HepG2 (cell line): ENCODE results near the gene PSRC1. TPM values are rescaled to one million over a fixed set of nuclear protein-coding genes. Genes with fewer than 3 reads are reported as not detected.

Experiments used
- AGO1 ChIP-seq: fragments of 200-400 bp; formaldehyde crosslinking; IDR thresholded peaks from 2 replicates; pipeline ENCODE4 v1.6.1; 2017; ENCODE audit warnings: mild to moderate bottlenecking, low read depth, low read length, moderate library complexity; ENCODE audit not compliant: poor library complexity, severe bottlenecking
- GATA4 ChIP-seq: sonication (generic); IDR thresholded peaks from 2 replicates; pipeline ENCODE4 v1.6.1; 2016; ENCODE audit warnings: antibody characterized with exemption, low read depth, borderline replicate concordance
- NONO ChIP-seq, 2 experiments: fragments of 450-650 bp in 1 of 2; sonication (generic) in 1 of 2; formaldehyde crosslinking in 1 of 2; IDR thresholded peaks in 1 of 2; conservative IDR thresholded peaks in 1 of 2; 2 replicates each; pipeline versions ENCODE4 v1.6.1 to v1.8.0; 2017 to 2022; ENCODE audit warnings: mild to moderate bottlenecking in 1 of 2, missing genetic modification reagents in 1 of 2, moderate library complexity in 1 of 2
- SMARCE1 ChIP-seq: fragments of 450-650 bp; IDR thresholded peaks from 2 replicates; pipeline ENCODE4 v1.6.1; 2017; ENCODE audit warnings: borderline replicate concordance
- SOX13 ChIP-seq, 3 experiments: fragments of 450-650 bp in 1 of 3; sonication (generic) in 1 of 3; formaldehyde crosslinking in 1 of 3; IDR thresholded peaks in 2 of 3; conservative IDR thresholded peaks in 1 of 3; 2 replicates each; pipeline versions ENCODE4 v1.5.0 to v1.6.1; 2016 to 2020; ENCODE audit warnings: antibody characterized with exemption in 1 of 3, mild to moderate bottlenecking in 1 of 3, missing compliant biosample characterization in 1 of 3, missing genetic modification reagents in 1 of 3, moderate library complexity in 1 of 3
- TCF7L2 ChIP-seq: IDR thresholded peaks from 2 replicates; pipeline ENCODE4 v1.6.1; 2011; ENCODE audit warnings: mild to moderate bottlenecking, low read depth, low read length, moderate library complexity
- ZFP36L1 ChIP-seq: sonication (generic); formaldehyde crosslinking; IDR thresholded peaks from 2 replicates; pipeline ENCODE4 v1.8.0; 2022; ENCODE audit warnings: mild to moderate bottlenecking, missing genetic modification reagents, moderate library complexity
- ZNF362 ChIP-seq: sonication (generic); formaldehyde crosslinking; IDR thresholded peaks from 2 replicates; pipeline ENCODE4 v1.4.0; 2020; ENCODE audit warnings: missing genetic modification reagents, mild to moderate bottlenecking, borderline replicate concordance
- ZNF367 ChIP-seq: sonication (generic); formaldehyde crosslinking; IDR thresholded peaks from 2 replicates; pipeline ENCODE4 v1.4.0; 2020; ENCODE audit warnings: missing genetic modification reagents, borderline replicate concordance
- ZNF510 ChIP-seq: sonication (generic); formaldehyde crosslinking; IDR thresholded peaks from 2 replicates; pipeline ENCODE4 v1.4.0; 2020; ENCODE audit warnings: low read depth, mild to moderate bottlenecking, missing genetic modification reagents
- polyA plus RNA-seq, 8 experiments: library from polyadenylated mRNA; depleted of rRNA in 3 of 8; stranded (reverse) in 7 of 8; unstranded in 1 of 8; fragments of >200 nt; fragmentation: Illumina TruSeq in 4 of 8; extraction: Trizol in 4 of 8; gene quantifications; 2 replicates each; pipeline versions ENCODE4 v1.2.1 to v1.2.3, GENCODE V29; 2011 to 2016; ENCODE audit warnings: low read depth in 4 of 8, missing spikeins in 1 of 8, mixed read lengths in 1 of 8; ENCODE audit not compliant: insufficient read depth in 1 of 8
- total RNA-seq, 5 experiments: library from RNA; depleted of rRNA; stranded (reverse); fragments of >200 nt; fragmentation: Illumina TruSeq; extraction: Trizol; gene quantifications; 2 replicates each; pipeline ENCODE4 v1.2.3, GENCODE V29; 2016; ENCODE audit warnings: low read depth in 1 of 5
- TF ChIP-seq, protein P1 (sequence below): sonication (generic); formaldehyde crosslinking; IDR thresholded peaks from 2 replicates; pipeline ENCODE4; 2020; ENCODE audit warnings: missing genetic modification reagents, mild to moderate bottlenecking, borderline replicate concordance
- TF ChIP-seq, protein P2 (sequence below): sonication (generic); formaldehyde crosslinking; IDR thresholded peaks from 2 replicates; pipeline ENCODE4 v1.4.0; 2020; ENCODE audit warnings: missing genetic modification reagents, borderline replicate concordance
- TF ChIP-seq, protein P3 (sequence below): IDR thresholded peaks from 2 replicates; pipeline ENCODE4 v1.6.1; 2016; ENCODE audit warnings: low read depth, missing genetic modification reagents, missing compliant biosample characterization

Gene PSRC1
- total and polyA plus RNA-seq, 2 of the 13 experiments (the other 11 are each of a cell fraction or from before 2014, with no cell fraction given), result 28.6 to 30.3 TPM

DNA sequence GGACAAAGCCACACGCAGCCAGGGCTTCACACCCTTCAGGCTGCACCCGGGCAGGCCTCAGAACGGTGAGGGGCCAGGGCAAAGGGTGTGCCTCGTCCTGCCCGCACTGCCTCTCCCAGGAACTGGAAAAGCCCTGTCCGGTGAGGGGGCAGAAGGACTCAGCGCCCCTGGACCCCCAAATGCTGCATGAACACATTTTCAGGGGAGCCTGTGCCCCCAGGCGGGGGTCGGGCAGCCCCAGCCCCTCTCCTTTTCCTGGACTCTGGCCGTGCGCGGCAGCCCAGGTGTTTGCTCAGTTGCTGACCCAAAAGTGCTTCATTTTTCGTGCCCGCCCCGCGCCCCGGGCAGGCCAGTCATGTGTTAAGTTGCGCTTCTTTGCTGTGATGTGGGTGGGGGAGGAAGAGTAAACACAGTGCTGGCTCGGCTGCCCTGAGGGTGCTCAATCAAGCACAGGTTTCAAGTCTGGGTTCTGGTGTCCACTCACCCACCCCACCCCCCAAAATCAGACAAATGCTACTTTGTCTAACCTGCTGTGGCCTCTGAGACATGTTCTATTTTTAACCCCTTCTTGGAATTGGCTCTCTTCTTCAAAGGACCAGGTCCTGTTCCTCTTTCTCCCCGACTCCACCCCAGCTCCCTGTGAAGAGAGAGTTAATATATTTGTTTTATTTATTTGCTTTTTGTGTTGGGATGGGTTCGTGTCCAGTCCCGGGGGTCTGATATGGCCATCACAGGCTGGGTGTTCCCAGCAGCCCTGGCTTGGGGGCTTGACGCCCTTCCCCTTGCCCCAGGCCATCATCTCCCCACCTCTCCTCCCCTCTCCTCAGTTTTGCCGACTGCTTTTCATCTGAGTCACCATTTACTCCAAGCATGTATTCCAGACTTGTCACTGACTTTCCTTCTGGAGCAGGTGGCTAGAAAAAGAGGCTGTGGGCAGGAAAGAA, 8.1 kb downstream of the PSRC1 start (continued):
- TF ChIP-seq, protein P1, sequence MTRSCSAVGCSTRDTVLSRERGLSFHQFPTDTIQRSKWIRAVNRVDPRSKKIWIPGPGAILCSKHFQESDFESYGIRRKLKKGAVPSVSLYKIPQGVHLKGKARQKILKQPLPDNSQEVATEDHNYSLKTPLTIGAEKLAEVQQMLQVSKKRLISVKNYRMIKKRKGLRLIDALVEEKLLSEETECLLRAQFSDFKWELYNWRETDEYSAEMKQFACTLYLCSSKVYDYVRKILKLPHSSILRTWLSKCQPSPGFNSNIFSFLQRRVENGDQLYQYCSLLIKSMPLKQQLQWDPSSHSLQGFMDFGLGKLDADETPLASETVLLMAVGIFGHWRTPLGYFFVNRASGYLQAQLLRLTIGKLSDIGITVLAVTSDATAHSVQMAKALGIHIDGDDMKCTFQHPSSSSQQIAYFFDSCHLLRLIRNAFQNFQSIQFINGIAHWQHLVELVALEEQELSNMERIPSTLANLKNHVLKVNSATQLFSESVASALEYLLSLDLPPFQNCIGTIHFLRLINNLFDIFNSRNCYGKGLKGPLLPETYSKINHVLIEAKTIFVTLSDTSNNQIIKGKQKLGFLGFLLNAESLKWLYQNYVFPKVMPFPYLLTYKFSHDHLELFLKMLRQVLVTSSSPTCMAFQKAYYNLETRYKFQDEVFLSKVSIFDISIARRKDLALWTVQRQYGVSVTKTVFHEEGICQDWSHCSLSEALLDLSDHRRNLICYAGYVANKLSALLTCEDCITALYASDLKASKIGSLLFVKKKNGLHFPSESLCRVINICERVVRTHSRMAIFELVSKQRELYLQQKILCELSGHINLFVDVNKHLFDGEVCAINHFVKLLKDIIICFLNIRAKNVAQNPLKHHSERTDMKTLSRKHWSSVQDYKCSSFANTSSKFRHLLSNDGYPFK (CRISPR knock-in tag), result no peak
- TF ChIP-seq SMARCE1, result no peak
- TF ChIP-seq NONO (IDR thresholded peaks at IDR 0.05), result no peak
- TF ChIP-seq NONO (CRISPR knock-in tag; conservative IDR thresholded peaks at IDR 0.05), result peak; percentile 72
- TF ChIP-seq, protein P2, sequence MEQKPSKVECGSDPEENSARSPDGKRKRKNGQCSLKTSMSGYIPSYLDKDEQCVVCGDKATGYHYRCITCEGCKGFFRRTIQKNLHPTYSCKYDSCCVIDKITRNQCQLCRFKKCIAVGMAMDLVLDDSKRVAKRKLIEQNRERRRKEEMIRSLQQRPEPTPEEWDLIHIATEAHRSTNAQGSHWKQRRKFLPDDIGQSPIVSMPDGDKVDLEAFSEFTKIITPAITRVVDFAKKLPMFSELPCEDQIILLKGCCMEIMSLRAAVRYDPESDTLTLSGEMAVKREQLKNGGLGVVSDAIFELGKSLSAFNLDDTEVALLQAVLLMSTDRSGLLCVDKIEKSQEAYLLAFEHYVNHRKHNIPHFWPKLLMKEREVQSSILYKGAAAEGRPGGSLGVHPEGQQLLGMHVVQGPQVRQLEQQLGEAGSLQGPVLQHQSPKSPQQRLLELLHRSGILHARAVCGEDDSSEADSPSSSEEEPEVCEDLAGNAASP (CRISPR knock-in tag), result no peak; the same call in 1 of the 2 replicates
- no peak for TF ChIP-seq GATA4
- no peak for TF ChIP-seq ZNF510 (CRISPR knock-in tag)
- no peak for TF ChIP-seq AGO1
- no peak for TF ChIP-seq ZNF367 (CRISPR knock-in tag)
- no peak; the same call in 1 of the 2 replicates for TF ChIP-seq ZNF362 (CRISPR knock-in tag)
- TF ChIP-seq ZFP36L1 (CRISPR knock-in tag), result no peak
- TF ChIP-seq SOX13 (IDR thresholded peaks at IDR 0.05), result no peak
- peak in 1 of 2 experiments; percentile 69; a peak in 2 of 4 replicates for TF ChIP-seq SOX13 (CRISPR knock-in tag; conservative IDR thresholded peaks at IDR 0.05 in 1 of 2, IDR thresholded peaks at IDR 0.05 in 1 of 2)
- TF ChIP-seq TCF7L2, result no peak
- TF ChIP-seq, protein P3, sequence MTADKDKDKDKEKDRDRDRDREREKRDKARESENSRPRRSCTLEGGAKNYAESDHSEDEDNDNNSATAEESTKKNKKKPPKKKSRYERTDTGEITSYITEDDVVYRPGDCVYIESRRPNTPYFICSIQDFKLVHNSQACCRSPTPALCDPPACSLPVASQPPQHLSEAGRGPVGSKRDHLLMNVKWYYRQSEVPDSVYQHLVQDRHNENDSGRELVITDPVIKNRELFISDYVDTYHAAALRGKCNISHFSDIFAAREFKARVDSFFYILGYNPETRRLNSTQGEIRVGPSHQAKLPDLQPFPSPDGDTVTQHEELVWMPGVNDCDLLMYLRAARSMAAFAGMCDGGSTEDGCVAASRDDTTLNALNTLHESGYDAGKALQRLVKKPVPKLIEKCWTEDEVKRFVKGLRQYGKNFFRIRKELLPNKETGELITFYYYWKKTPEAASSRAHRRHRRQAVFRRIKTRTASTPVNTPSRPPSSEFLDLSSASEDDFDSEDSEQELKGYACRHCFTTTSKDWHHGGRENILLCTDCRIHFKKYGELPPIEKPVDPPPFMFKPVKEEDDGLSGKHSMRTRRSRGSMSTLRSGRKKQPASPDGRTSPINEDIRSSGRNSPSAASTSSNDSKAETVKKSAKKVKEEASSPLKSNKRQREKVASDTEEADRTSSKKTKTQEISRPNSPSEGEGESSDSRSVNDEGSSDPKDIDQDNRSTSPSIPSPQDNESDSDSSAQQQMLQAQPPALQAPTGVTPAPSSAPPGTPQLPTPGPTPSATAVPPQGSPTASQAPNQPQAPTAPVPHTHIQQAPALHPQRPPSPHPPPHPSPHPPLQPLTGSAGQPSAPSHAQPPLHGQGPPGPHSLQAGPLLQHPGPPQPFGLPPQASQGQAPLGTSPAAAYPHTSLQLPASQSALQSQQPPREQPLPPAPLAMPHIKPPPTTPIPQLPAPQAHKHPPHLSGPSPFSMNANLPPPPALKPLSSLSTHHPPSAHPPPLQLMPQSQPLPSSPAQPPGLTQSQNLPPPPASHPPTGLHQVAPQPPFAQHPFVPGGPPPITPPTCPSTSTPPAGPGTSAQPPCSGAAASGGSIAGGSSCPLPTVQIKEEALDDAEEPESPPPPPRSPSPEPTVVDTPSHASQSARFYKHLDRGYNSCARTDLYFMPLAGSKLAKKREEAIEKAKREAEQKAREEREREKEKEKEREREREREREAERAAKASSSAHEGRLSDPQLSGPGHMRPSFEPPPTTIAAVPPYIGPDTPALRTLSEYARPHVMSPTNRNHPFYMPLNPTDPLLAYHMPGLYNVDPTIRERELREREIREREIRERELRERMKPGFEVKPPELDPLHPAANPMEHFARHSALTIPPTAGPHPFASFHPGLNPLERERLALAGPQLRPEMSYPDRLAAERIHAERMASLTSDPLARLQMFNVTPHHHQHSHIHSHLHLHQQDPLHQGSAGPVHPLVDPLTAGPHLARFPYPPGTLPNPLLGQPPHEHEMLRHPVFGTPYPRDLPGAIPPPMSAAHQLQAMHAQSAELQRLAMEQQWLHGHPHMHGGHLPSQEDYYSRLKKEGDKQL (CRISPR knock-in tag), result no peak
